GM23248 (cell line): ENCODE results near the gene PANX2. TPM values are rescaled to one million over a fixed set of nuclear protein-coding genes. Genes with fewer than 3 reads are reported as not detected.

Source experiments
- DNase-seq: peaks from one replicate; pipeline ENCODE4 v3.0.0-alpha.2; 2015
- H2AFZ ChIP-seq: fragments of 200-600 bp; sonication (generic); 2 replicates; pipeline ENCODE4 v1.6.1; 2016; ENCODE audit warnings: antibody characterized with exemption
- H3F3A ChIP-seq: fragments of 200-600 bp; sonication (generic); 2 replicates; pipeline ENCODE4 v1.6.1; 2016; ENCODE audit warnings: mild to moderate bottlenecking, antibody characterized with exemption, mixed run types; ENCODE audit not compliant: insufficient read depth
- H3K27ac ChIP-seq: fragments of 200-600 bp; sonication (generic); 2 replicates; pipeline ENCODE4 v1.5.1; 2016; ENCODE audit warnings: mild to moderate bottlenecking
- H3K27me3 ChIP-seq: fragments of 200-600 bp; sonication (generic); replicated peaks from 2 replicates; pipeline ENCODE4 v1.6.1; 2016; ENCODE audit warnings: mild to moderate bottlenecking; ENCODE audit not compliant: insufficient read depth
- H3K36me3 ChIP-seq: fragments of 200-600 bp; sonication (generic); 2 replicates; pipeline ENCODE4 v1.6.1; 2016; ENCODE audit warnings: low read depth, mild to moderate bottlenecking
- H3K4me1 ChIP-seq: fragments of 200-600 bp; sonication (generic); 2 replicates; pipeline ENCODE4 v1.6.1; 2016; ENCODE audit warnings: mild to moderate bottlenecking; ENCODE audit not compliant: insufficient read depth
- H3K4me2 ChIP-seq: fragments of 200-600 bp; sonication (generic); one replicate; pipeline ENCODE4 v1.6.1; 2016; ENCODE audit warnings: mild to moderate bottlenecking; ENCODE audit not compliant: unreplicated experiment
- H3K4me3 ChIP-seq: fragments of 200-600 bp; sonication (generic); 2 replicates; pipeline ENCODE4 v1.5.1; 2016; ENCODE audit warnings: mild to moderate bottlenecking
- H3K79me2 ChIP-seq: fragments of 200-600 bp; sonication (generic); 2 replicates; pipeline ENCODE4 v1.6.1; 2016; ENCODE audit warnings: mild to moderate bottlenecking; ENCODE audit not compliant: insufficient read depth
- H3K9ac ChIP-seq: fragments of 200-600 bp; sonication (generic); 2 replicates; pipeline ENCODE4 v1.6.1; 2016; ENCODE audit warnings: mild to moderate bottlenecking
- H3K9me2 ChIP-seq: fragments of 200-600 bp; sonication (generic); 2 replicates; pipeline ENCODE4 v1.6.1; 2016; ENCODE audit warnings: mixed run types, mild to moderate bottlenecking, moderate library complexity; ENCODE audit not compliant: insufficient read depth
- H3K9me3 ChIP-seq: fragments of 200-600 bp; sonication (generic); one replicate; pipeline ENCODE4 v1.6.1; 2017; ENCODE audit warnings: low read depth
- H4K20me1 ChIP-seq: fragments of 200-600 bp; sonication (generic); 2 replicates; pipeline ENCODE4 v1.6.0; 2016; ENCODE audit not compliant: insufficient read depth
- EZH2 ChIP-seq: fragments of 200-600 bp; sonication (generic); IDR thresholded peaks from 2 replicates; pipeline ENCODE4 v1.6.1; 2018; ENCODE audit warnings: antibody characterized with exemption, mild to moderate bottlenecking; ENCODE audit not compliant: insufficient read depth, poor library complexity, severe bottlenecking
- EZH2phosphoT487 ChIP-seq: fragments of 200-600 bp; sonication (generic); IDR thresholded peaks from 2 replicates; pipeline ENCODE4 v1.6.1; 2018; ENCODE audit warnings: antibody characterized with exemption, moderate library complexity, mild to moderate bottlenecking, low read depth; ENCODE audit not compliant: insufficient read depth
- WGBS, 2 experiments: methylation state at CpG; one replicate each; pipeline ENCODE4 v1.1.6; 2015 to 2017; ENCODE audit warnings: low lambda C conversion rate in 2 of 2, low coverage in 1 of 2; ENCODE audit errors: missing lambda C conversion rate in 2 of 2; 5-methylcytosine and 5-hydroxymethylcytosine counted together
- in situ Hi-C: fragments of 300-500 bp; cut with MboI; formaldehyde crosslinking; loops from 2 replicates; pipeline ENCODE4 v1.15.0; 2020
- polyA plus RNA-seq: library from polyadenylated mRNA; unstranded; fragments of >200 nt; fragmentation: Nextera tagmentation; extraction: Ambion mirVana; gene quantifications from 2 replicates; pipeline ENCODE4 v1.2.1, GENCODE V29; 2016
- total RNA-seq: library from RNA; depleted of rRNA; stranded (reverse); fragments of >200 nt; shearing (Covaris generic); gene quantifications from 2 replicates; pipeline ENCODE4 v1.2.3, GENCODE V29; 2014; rRNA removed

The PANX2 gene
- total and polyA plus RNA-seq, 2 experiments from 2014 or later: 0.18 TPM; not detected in 1

- Histone ChIP-seq H3K36me3 (no peaks in the 10 kb centered on the region; the same call in 1 of the 2 replicates), H3F3A (no peaks in the 10 kb centered on the region), H3K4me3 (no peak overlapping the region), H4K20me1 (no peaks in the 10 kb centered on the region), H3K9me3 (no peaks in the 10 kb centered on the region), H2AFZ (no peak overlapping the region), H3K27ac (no peak overlapping the region), H3K4me1 (no peaks in the 10 kb centered on the region), H3K27me3 (no peaks in the 10 kb centered on the region), H3K4me2 (no peak overlapping the region), H3K9me2 (no peaks in the 10 kb centered on the region), H3K79me2 (peaks cover 4% of the 10 kb centered on the region; the same call in 1 of the 2 replicates), H3K9ac (no peak overlapping the region)
- no peak for TF ChIP-seq EZH2phosphoT487
- TF ChIP-seq EZH2: no peak
- WGBS, 2 experiments: 98 to 100% methylated on average over 8 to 9 of the region's 9 CpGs
- in situ Hi-C loops: no loop called here
- no peak for DNase-seq
Measured at GRCh38 chr22:50228366-50228765, 57.8 kb downstream of the PANX2 start.

DNA sequence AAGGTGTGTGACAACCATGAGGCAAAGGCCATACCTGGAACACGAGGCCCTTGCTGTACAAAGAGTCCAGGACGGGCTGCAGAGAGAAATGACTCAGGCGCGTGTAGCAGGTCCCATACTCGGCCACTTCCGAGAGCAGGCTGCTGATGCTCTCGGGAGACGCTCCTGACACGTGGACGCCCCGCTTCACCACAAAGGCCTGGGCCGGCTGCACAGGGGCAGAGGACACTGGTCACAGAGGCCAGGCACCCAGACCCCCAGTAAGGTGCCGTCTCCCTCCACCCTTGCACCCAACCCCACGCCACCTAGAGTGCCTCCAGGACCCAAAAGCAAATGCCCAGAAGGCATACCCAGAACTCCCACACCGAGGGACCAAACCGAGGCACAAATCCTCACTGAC, 58.8 kb downstream of the PANX2 start:
- no peaks in the 10 kb centered on the region for H3K9me3 ChIP-seq
- H3K4me2 ChIP-seq: no peak overlapping the region
- H3K79me2 ChIP-seq: peaks cover 5% of the 10 kb centered on the region; the same call in 1 of the 2 replicates
- 87 to 93% methylated on average over 16 of the region's 16 CpGs for WGBS, 2 experiments
- in situ Hi-C loops: no loop called here
- H3K27me3 ChIP-seq: no peaks in the 10 kb centered on the region
- no peak for TF ChIP-seq EZH2
- TF ChIP-seq EZH2phosphoT487: no peak
- no peak overlapping the region for H2AFZ ChIP-seq
- H3K4me1 ChIP-seq: no peaks in the 10 kb centered on the region
- H3K27ac ChIP-seq: no peak overlapping the region
- no peaks in the 10 kb centered on the region; the same call in 1 of the 2 replicates for H3K36me3 ChIP-seq
- H3F3A ChIP-seq: no peaks in the 10 kb centered on the region
- H3K4me3 ChIP-seq: no peak overlapping the region
- H3K9ac ChIP-seq: no peak overlapping the region
- DNase-seq: no peak
- H4K20me1 ChIP-seq: no peaks in the 10 kb centered on the region
- no peaks in the 10 kb centered on the region for H3K9me2 ChIP-seq

Other genes starting within 250 kb of the PANX2 start
- gene PIM3, start 210.0 kb upstream of the PANX2 start, total RNA-seq: 16.2 and 17.3 TPM in 2 replicates
- 10.8 TPM in 2 replicates for gene PIM3, start 210.0 kb upstream of the PANX2 start, polyA plus RNA-seq
- gene IL17REL, start 158.0 kb upstream of the PANX2 start, total RNA-seq: not detected in 2 replicates
- gene IL17REL, start 158.0 kb upstream of the PANX2 start, polyA plus RNA-seq: not detected in 2 replicates
- not detected in 2 replicates for gene TTLL8, start 112.4 kb upstream of the PANX2 start, total RNA-seq
- not detected in 2 replicates for gene TTLL8, start 112.4 kb upstream of the PANX2 start, polyA plus RNA-seq
- not detected in 2 replicates for gene MLC1, start 85.3 kb upstream of the PANX2 start, total RNA-seq
- gene MLC1, start 85.3 kb upstream of the PANX2 start, polyA plus RNA-seq: not detected in 2 replicates
- gene MOV10L1, start 80.7 kb upstream of the PANX2 start, total RNA-seq: not detected in 2 replicates
- not detected in 2 replicates for gene MOV10L1, start 80.7 kb upstream of the PANX2 start, polyA plus RNA-seq
- gene TRABD, start 15.2 kb downstream of the PANX2 start, total RNA-seq: 19.5 and 33.5 TPM in 2 replicates
- gene TRABD, start 15.2 kb downstream of the PANX2 start, polyA plus RNA-seq: 20.7 and 22.6 TPM in 2 replicates
- gene SELENOO, start 30.3 kb downstream of the PANX2 start, total RNA-seq: 24.3 and 29.1 TPM in 2 replicates
- gene SELENOO, start 30.3 kb downstream of the PANX2 start, polyA plus RNA-seq: 5.0 and 9.6 TPM in 2 replicates
- 32.0 and 33.8 TPM in 2 replicates for gene TUBGCP6, start 74.3 kb downstream of the PANX2 start, total RNA-seq
- 13.2 and 16.6 TPM in 2 replicates for gene TUBGCP6, start 74.3 kb downstream of the PANX2 start, polyA plus RNA-seq
- 16.8 and 19.2 TPM in 2 replicates for gene HDAC10, start 80.5 kb downstream of the PANX2 start, total RNA-seq
- 4.3 and 6.6 TPM in 2 replicates for gene HDAC10, start 80.5 kb downstream of the PANX2 start, polyA plus RNA-seq
- 22.8 and 28.7 TPM in 2 replicates for gene MAPK12, start 91.0 kb downstream of the PANX2 start, total RNA-seq
- 20.7 and 23.2 TPM in 2 replicates for gene MAPK12, start 91.0 kb downstream of the PANX2 start, polyA plus RNA-seq
- gene MAPK11, start 99.6 kb downstream of the PANX2 start, total RNA-seq: 9.8 and 12.3 TPM in 2 replicates
- gene MAPK11, start 99.6 kb downstream of the PANX2 start, polyA plus RNA-seq: 1.0 and 1.2 TPM in 2 replicates
- 136 and 147 TPM in 2 replicates for gene PLXNB2, start 136.9 kb downstream of the PANX2 start, total RNA-seq
- 123 and 136 TPM in 2 replicates for gene PLXNB2, start 136.9 kb downstream of the PANX2 start, polyA plus RNA-seq
- 3.3 and 5.7 TPM in 2 replicates for gene DENND6B, start 156.3 kb downstream of the PANX2 start, total RNA-seq
- gene DENND6B, start 156.3 kb downstream of the PANX2 start, polyA plus RNA-seq: 6.1 and 6.6 TPM in 2 replicates
- 50.0 and 58.4 TPM in 2 replicates for gene PPP6R2, start 172.6 kb downstream of the PANX2 start, total RNA-seq
- gene PPP6R2, start 172.6 kb downstream of the PANX2 start, polyA plus RNA-seq: 22.2 and 22.3 TPM in 2 replicates